Prostate gland (tissue), 2 donors: ENCODE data around the gene CPT1B. TPM values are rescaled to one million over a fixed set of nuclear protein-coding genes. Genes with fewer than 3 reads are reported as not detected.

Experiments used
- DNase-seq: peaks from one replicate; pipeline ENCODE4 v3.0.0-alpha.2; 2019; ENCODE audit warnings: low spot score
- H3K27ac ChIP-seq, 2 donors: fragments of 200-600 bp; sonication (generic); 2 replicates each; pipeline ENCODE4 v1.5.1; 2017 to 2019
- H3K27me3 ChIP-seq: fragments of 200-600 bp; sonication (generic); replicated peaks from 2 replicates; pipeline ENCODE4 v1.5.1; 2019; ENCODE audit not compliant: insufficient read depth
- H3K36me3 ChIP-seq, 2 donors: fragments of 200-600 bp; sonication (generic); 1 replicate in 1 of 2; 2 replicates in 1 of 2; pipeline versions ENCODE4 v1.5.1 to v1.8.1; 2017 to 2019
- H3K4me1 ChIP-seq: fragments of 200-600 bp; sonication (generic); replicated peaks from 2 replicates; pipeline ENCODE4 v1.5.1; 2019
- H3K4me3 ChIP-seq, 2 donors: fragments of 200-600 bp; sonication (generic); 2 replicates each; pipeline ENCODE4 v1.5.1; 2017 to 2019
- H3K9me3 ChIP-seq: fragments of 200-600 bp; sonication (generic); 2 replicates; pipeline ENCODE4 v1.5.1; 2017
- POLR2A ChIP-seq: fragments of 450-650 bp; IDR thresholded peaks from one replicate; pipeline ENCODE4 v1.6.1; 2016; ENCODE audit warnings: antibody characterized with exemption, mild to moderate bottlenecking
- POLR2AphosphoS5 ChIP-seq: sonication (generic); formaldehyde crosslinking; IDR thresholded peaks from one replicate; pipeline ENCODE4 v1.6.1; 2017; ENCODE audit warnings: antibody characterized with exemption
- WGBS: methylation state at CpG from one replicate; pipeline ENCODE4 v1.1.5; 2018; 5-methylcytosine and 5-hydroxymethylcytosine counted together
- intact Hi-C: fragments of 100-400 bp; cut with DNase I; formaldehyde crosslinking; loops from one replicate; pipeline ENCODE4 v1.14.2; 2022
- total RNA-seq, 2 donors: library from RNA; depleted of rRNA; stranded (reverse); fragments of >200 nt; gene quantifications; one replicate each; pipeline ENCODE4 v1.1.0, GENCODE V29; 2016
- TF ChIP-seq, protein P1 (sequence below), 4 experiments: fragments of 200-600 bp in 2 of 4; fragments of 450-650 bp in 2 of 4; sonication (generic) in 2 of 4; IDR thresholded peaks; 1 replicate in 3 of 4; 2 replicates in 1 of 4; pipeline ENCODE4 v1.5.1; 2016 to 2019; ENCODE audit warnings: antibody characterized with exemption in 4 of 4, mild to moderate bottlenecking in 2 of 4, moderate library complexity in 2 of 4

CPT1B gene
- total RNA-seq, 2 donors from 2014 or later, result 13.1 to 31.4 TPM

DNA sequence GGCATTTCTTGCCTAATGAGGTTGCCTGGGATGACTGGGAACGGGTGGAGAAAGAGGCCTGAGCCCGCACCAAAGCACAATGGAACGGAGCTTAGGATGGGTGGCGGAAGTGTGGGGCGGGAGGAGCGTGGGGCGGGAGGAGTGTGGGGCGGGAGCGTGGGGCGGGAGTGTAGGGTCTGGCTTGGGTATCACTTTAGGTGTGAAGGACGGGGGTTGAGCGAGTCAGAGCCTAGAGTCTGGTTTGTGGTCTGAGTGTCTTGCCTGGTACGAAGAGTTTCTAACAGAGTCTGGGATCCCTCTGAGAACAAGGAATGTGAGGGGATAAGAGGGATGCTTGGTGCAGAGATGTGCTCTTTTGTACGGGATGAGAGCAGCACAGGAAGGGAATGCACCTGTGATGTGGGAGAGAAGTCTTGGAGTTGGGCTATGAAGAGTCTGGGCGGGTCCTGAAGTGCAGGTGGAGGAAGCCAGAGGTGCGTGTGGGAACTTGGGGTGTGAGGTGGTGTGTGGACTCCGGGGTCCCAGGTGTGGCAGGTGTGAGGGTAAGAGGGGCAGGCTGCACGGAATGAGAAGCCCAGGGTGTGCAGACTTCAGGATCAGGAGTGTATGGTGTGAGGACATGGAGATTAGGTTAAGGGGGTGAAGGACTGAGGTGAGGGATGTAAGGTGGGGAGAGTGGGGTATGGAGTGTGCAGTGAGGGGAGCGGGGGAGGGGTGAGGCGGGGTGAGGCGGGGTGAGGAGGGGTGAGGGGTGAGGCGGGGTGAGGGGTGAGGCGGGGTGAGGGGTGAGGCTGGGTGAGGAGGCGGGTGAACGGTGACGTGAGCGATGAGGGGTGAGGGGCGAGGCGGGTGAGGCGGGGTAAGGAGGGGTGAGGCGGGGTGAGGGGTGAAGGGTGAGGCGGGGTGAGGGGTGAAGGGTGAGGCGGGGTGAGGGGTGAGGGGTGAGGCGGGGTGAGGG is 16.5 kb downstream of the CPT1B start:
- no peak overlapping the region for H3K4me3 ChIP-seq
- H3K9me3 ChIP-seq, result no peaks in the 10 kb centered on the region
- H3K27me3 ChIP-seq, result no peaks in the 10 kb centered on the region
- DNase-seq, result no peak
- intact Hi-C loops, result no loop called here
- no peaks in the 10 kb centered on the region for H3K36me3 ChIP-seq
- TF ChIP-seq, protein P1, sequence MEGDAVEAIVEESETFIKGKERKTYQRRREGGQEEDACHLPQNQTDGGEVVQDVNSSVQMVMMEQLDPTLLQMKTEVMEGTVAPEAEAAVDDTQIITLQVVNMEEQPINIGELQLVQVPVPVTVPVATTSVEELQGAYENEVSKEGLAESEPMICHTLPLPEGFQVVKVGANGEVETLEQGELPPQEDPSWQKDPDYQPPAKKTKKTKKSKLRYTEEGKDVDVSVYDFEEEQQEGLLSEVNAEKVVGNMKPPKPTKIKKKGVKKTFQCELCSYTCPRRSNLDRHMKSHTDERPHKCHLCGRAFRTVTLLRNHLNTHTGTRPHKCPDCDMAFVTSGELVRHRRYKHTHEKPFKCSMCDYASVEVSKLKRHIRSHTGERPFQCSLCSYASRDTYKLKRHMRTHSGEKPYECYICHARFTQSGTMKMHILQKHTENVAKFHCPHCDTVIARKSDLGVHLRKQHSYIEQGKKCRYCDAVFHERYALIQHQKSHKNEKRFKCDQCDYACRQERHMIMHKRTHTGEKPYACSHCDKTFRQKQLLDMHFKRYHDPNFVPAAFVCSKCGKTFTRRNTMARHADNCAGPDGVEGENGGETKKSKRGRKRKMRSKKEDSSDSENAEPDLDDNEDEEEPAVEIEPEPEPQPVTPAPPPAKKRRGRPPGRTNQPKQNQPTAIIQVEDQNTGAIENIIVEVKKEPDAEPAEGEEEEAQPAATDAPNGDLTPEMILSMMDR (IDR thresholded peaks at IDR 0.05), result no peak
- no peak for TF ChIP-seq POLR2A
- TF ChIP-seq POLR2AphosphoS5, result no peak
- H3K27ac ChIP-seq, result no peak overlapping the region
- no peaks in the 10 kb centered on the region for H3K4me1 ChIP-seq
- WGBS, result 82% methylated on average over 31 of the region's 34 CpGs

DNA sequence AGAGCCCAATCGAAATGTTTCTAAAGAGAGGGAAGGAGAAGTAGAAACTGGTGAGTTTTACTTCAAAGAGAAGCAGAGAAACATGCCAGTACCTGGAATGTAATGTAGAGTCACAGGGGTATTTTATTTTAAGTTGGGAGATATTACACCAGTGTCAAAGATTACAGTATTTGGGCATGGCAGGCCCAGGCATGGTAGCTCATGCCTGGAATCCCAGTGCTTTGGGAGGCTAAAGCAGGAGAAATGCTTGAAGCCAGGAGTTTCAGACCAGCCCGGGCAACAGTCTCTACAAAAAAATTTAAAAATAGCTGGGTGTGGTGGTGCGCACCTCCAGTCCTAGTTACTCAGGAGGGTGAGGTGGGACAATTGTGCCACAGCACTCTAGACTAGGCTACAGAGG is 18.2 kb downstream of the CPT1B start:
- no peak for DNase-seq
- 55% methylated on average over 3 of the region's 3 CpGs for WGBS
- Histone ChIP-seq H3K4me1 (no peaks in the 10 kb centered on the region), H3K36me3 (no peaks in the 10 kb centered on the region), H3K4me3 (no peak overlapping the region), H3K27me3 (no peaks in the 10 kb centered on the region), H3K9me3 (no peaks in the 10 kb centered on the region), H3K27ac (no peak overlapping the region)
- intact Hi-C loops, result no loop called here
- TF ChIP-seq POLR2A (no peak), POLR2AphosphoS5 (no peak)
- TF ChIP-seq, protein P1 (IDR thresholded peaks at IDR 0.05), result no peak

DNA sequence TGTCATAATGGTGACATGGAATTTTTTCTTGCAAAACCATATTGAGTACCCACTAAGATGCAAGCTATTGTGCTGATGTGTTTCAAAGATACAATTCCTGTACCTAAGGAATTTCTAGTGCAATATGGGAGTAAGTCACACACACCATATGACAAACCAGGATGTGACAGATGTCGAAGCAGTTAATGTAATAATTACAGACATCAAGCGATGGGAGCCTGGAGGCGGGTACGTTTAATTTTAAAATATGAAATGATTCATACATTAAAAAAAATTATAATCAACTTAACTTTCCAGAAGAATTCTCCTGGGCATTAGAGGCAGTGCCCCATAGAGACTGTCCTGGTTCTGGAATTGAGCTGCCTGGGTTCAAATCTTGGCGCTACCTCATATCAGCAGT is 21.5 kb downstream of the CPT1B start:
- intact Hi-C loops, result no loop called here
- H3K36me3 ChIP-seq, result no peaks in the 10 kb centered on the region
- H3K4me1 ChIP-seq, result no peaks in the 10 kb centered on the region
- H3K4me3 ChIP-seq, result no peak overlapping the region
- no peaks in the 10 kb centered on the region for H3K9me3 ChIP-seq
- H3K27me3 ChIP-seq, result no peaks in the 10 kb centered on the region
- no peak overlapping the region for H3K27ac ChIP-seq
- no peak for TF ChIP-seq POLR2AphosphoS5
- TF ChIP-seq POLR2A, result no peak
- TF ChIP-seq, protein P1 (IDR thresholded peaks at IDR 0.05), result no peak
- no peak for DNase-seq
- 86% methylated on average over 5 of the region's 5 CpGs for WGBS

DNA sequence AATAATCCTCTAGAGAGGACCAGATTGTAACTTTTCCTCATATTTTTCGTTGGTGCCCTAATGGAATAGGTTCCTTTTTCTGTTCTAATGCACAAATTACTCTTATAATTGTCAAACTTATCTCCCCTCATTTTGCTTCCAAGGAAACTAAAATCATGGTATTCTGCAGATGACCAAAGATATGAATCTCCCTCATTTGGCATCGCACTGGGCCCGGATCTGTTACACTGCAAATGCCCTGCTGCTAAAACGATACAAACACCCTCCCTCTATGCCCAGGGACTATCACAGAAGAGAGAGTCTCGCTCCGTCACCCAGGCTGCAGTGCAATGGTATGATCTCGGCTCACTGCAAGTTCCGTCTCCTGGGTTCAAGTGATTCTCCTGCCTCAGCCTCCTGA is 24.9 kb downstream of the CPT1B start:
- Histone ChIP-seq H3K4me1 (no peaks in the 10 kb centered on the region), H3K27me3 (no peaks in the 10 kb centered on the region), H3K27ac (no peak overlapping the region), H3K4me3 (no peak overlapping the region), H3K9me3 (no peaks in the 10 kb centered on the region), H3K36me3 (no peaks in the 10 kb centered on the region)
- intact Hi-C loops, result no loop called here
- TF ChIP-seq POLR2AphosphoS5 (no peak), POLR2A (no peak)
- TF ChIP-seq, protein P1 (IDR thresholded peaks at IDR 0.05), result no peak
- 73% methylated on average over 8 of the region's 8 CpGs for WGBS
- no peak for DNase-seq
